Measurements from ENCODE around the gene PPM1M. TPM values are rescaled to one million over a fixed set of nuclear protein-coding genes. Genes with fewer than 3 reads are reported as not detected.
A peak's percentile ranks its signal among the peaks of the same experiment; 100 is the strongest.

The PPM1M gene
- total and polyA plus RNA-seq, 10 of the 15 experiments (the other 5 are each of a cell fraction or from before 2014, with no cell fraction given) = 7.3 to 24.8 (median 15.8) TPM

GRCh38 chr3:52238193-52238760 lies 7.3 kb upstream of the PPM1M start:
- ATAC-seq = peak; percentile 10
- Histone ChIP-seq H2AFZ (ENCODE audit: control insufficient read depth, low read depth, low read length) (peak overlapping the region; percentile 74), H3K4me1 (ENCODE audit: control insufficient read depth, insufficient read depth, low read length) (peaks cover 33% of the 10 kb centered on the region), H3K36me3 (ENCODE audit: control insufficient read depth in 2 of 2, insufficient read depth in 2 of 2, low read length in 1 of 2) (peaks cover 0 to 5% of the 10 kb centered on the region in 2 experiments; a peak in 2 of 4 replicates), H3K4me2 (ENCODE audit: control insufficient read depth, insufficient read depth) (peak overlapping the region; percentile 81), H3K9me3 (replicated peaks; ENCODE audit: control insufficient read depth, insufficient read depth, low read length) (no peaks in the 10 kb centered on the region), H3K9ac (ENCODE audit: control insufficient read depth, insufficient read depth, low read length) (peak overlapping the region; percentile 87), H3K79me2 (ENCODE audit: control insufficient read depth, insufficient read depth, low read length) (peaks cover 39% of the 10 kb centered on the region), H3K4me3 (peak overlapping the region; percentile 93), H3K27ac (ENCODE audit: control insufficient read depth, insufficient read depth) (peak overlapping the region; percentile 88), H4K20me1 (ENCODE audit: control insufficient read depth, insufficient read depth) (no peaks in the 10 kb centered on the region), H3K27me3 (replicated peaks in 1 of 2; ENCODE audit: control insufficient read depth in 2 of 2, insufficient read depth in 2 of 2, low read length in 1 of 2) (no peaks in the 10 kb centered on the region)
- CTCF ChIA-PET = interaction anchor here (0.8 to 3.8 kb wide), 11 partner anchors 12 to 185 kb away, joined by 3 to 26 read pairs (median 3); partner anchors contain the start of gene TLR9
- no peak for FAIRE-seq
- BruUV-seq (replicated peaks) = TSS peak; percentile 87
- 2% methylated on average over 11 of the region's 11 CpGs for WGBS (ENCODE audit: insufficient coverage, insufficient replicate concordance, low lambda C conversion rate, missing lambda C conversion rate)
- POLR2A ChIA-PET = interaction anchor here (1.0 to 7.2 kb wide), 8 partner anchors 11 to 51 kb away, joined by 3 to 49 read pairs (median 6); partner anchors contain the start of genes GLYCTK, TLR9 and WDR82
- SMC1A ChIA-PET (ENCODE audit: uncharacterized antibody, unreplicated experiment) = interaction anchor here (1.0 to 3.5 kb wide), 6 partner anchors 13 to 100 kb away, joined by 3 to 25 read pairs (median 6); partner anchors contain the start of gene TLR9
- DNase-seq (ENCODE audit: low read depth, low spot score) = no peak
- intact Hi-C loops (cut with micrococcal nuclease; ENCODE audit: unreplicated experiment) = no loop called here
- RAD21 ChIA-PET (ENCODE audit: unreplicated experiment) = interaction anchor here (0.6 to 1.8 kb wide), 13 partner anchors 9 to 175 kb away, joined by 3 to 12 read pairs (median 4); partner anchors contain the start of genes GLYCTK, TLR9 and WDR82
- in situ Hi-C loops (cut with MboI) = no loop called here
- peak; percentile 16; the same call in 1 of the 2 replicates for TF ChIP-seq CREM (IDR thresholded peaks at IDR 0.05; ENCODE audit: low read depth)
- TF ChIP-seq EGR1 (IDR thresholded peaks at IDR 0.05; ENCODE audit: borderline replicate concordance in 1 of 2, low read depth in 2 of 2, low read length in 2 of 2) = 0 out of 3 replicates have a peak, but pooled peaks of 1 of the 2 experiments have one; percentile 7
- TF ChIP-seq JUNB (IDR thresholded peaks at IDR 0.05) = no peak
- no peak for TF ChIP-seq CUX1 (IDR thresholded peaks at IDR 0.05; ENCODE audit: insufficient replicate concordance, low read depth, low read length)
- peak; percentile 8; the same call in 1 of the 2 replicates for TF ChIP-seq FOXK2 (IDR thresholded peaks at IDR 0.05)
- TF ChIP-seq NBN (IDR thresholded peaks at IDR 0.05) = 0 out of 2 replicates have a peak, but pooled peaks have one; percentile 36
- peak; percentile 15 for TF ChIP-seq IKZF1 (conservative IDR thresholded peaks at IDR 0.05)
- no peak for TF ChIP-seq NRF1 (conservative IDR thresholded peaks at IDR 0.05; ENCODE audit: low read depth, low read length)
- no peak for TF ChIP-seq E2F8 (IDR thresholded peaks at IDR 0.05; ENCODE audit: low read depth, partially characterized antibody)
- TF ChIP-seq ATF2 (IDR thresholded peaks at IDR 0.05; ENCODE audit: low read length) = no peak
- peak; percentile 45 for TF ChIP-seq LARP7 (IDR thresholded peaks at IDR 0.05)
- no peak for TF ChIP-seq KLF5 (IDR thresholded peaks at IDR 0.05; ENCODE audit: partially characterized antibody)
- no peak for TF ChIP-seq IRF3 (IDR thresholded peaks at IDR 0.05)
